Skeletal muscle satellite cell (primary cell): ENCODE measurements around the gene BCL11A.

Experiments used
- H3K27me3 ChIP-seq: 2 replicates; pipeline ENCODE4 v1.7.0; 2013; ENCODE audit warnings: low read length; ENCODE audit not compliant: control insufficient read depth, insufficient read depth
- H3K36me3 ChIP-seq: 2 replicates; pipeline ENCODE4 v1.7.0; 2013; ENCODE audit warnings: mild to moderate bottlenecking, control low read depth, low read length; ENCODE audit not compliant: insufficient read depth
- H3K4me1 ChIP-seq: 2 replicates; pipeline ENCODE4 v1.7.0; 2013; ENCODE audit warnings: low read length; ENCODE audit not compliant: control insufficient read depth, insufficient read depth
- H3K4me2 ChIP-seq: 2 replicates; pipeline ENCODE4 v1.7.0; 2013; ENCODE audit warnings: mild to moderate bottlenecking, low read length
- H3K4me3 ChIP-seq: 2 replicates; pipeline ENCODE4 v1.7.0; 2013; ENCODE audit warnings: low read length
- H3K9ac ChIP-seq: 2 replicates; pipeline ENCODE4 v1.7.0; 2013; ENCODE audit warnings: mild to moderate bottlenecking, low read depth, low read length, moderate library complexity
- H3K9me3 ChIP-seq: replicated peaks from 2 replicates; pipeline ENCODE4 v1.7.0; 2013; ENCODE audit warnings: mild to moderate bottlenecking, control low read depth, low read length

BCL11A gene

DNA sequence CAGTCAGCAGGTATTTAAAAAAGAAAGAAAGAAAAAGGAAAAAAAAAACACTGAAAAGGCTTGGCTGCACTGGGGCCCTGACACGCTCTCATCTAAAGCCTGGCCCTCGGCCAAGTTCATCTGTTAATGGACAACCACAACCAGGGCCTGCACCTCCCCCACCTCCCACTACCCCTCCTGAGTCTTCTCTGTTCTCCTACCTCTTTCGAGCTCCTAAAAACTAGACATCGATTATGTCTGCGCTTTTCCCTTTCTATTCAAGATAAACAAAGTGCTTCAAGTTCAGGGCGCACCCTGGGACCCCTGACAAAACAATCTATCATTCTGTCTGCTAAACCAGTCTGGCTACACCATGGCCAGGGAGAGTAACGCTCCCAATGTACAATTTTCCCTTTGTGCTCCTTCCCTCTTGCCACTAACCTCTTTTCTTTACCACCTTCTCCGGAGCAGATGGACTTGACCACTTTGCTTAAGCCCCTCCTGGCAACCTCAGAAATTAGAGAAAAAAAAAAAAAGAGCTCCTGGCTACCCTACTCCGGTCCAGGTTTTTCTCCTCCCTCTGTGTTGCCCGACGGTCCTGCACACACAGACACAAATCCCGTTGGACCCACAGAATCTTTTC lies 22.7 kb downstream of the BCL11A start:
- Histone ChIP-seq H3K36me3 (no peaks in the 10 kb centered on the region), H3K4me3 (no peak overlapping the region), H3K4me2 (no peak overlapping the region), H3K4me1 (no peaks in the 10 kb centered on the region), H3K9ac (no peak overlapping the region), H3K27me3 (no peaks in the 10 kb centered on the region), H3K9me3 (no peaks in the 10 kb centered on the region)

DNA sequence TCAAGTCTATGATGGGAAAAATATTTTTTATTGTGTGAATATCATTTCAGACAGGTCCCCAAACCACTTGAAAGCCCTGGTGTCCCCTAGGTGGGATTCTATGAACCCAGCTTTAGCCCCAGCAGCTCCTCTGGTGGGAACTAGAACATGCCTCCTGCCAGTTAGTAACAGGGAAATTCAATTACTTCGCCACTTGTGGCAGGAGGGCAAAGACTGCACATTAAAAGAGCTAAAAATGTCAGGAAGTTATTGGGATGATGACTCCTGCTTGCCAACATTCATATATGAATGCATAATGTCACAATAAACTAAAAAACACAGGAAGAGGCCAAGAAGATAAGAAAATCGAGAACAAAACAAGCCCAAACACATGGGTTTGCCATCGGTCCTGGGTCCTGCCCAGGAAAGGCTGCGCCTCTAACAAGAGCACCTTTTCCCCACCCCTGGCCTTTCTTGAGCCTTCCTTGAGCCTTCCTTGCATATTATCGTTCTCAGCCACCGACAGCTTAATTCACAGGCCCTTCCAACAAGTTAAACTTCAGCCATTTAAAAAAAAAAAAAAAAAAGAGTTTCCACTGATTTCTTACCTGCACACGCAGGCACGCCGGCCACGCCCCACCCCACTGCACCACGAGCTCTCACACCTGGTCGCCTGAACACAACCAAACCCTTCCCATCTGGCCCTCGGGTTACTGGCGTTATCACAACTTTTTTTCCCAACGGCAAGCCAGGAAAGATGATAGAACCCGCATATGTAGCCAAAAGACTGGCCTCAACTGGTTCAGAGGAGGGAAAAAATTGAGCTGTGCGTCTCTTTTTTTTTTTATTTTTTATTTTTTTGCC lies 23.4 kb downstream of the BCL11A start:
- H3K4me1 ChIP-seq = no peaks in the 10 kb centered on the region
- no peaks in the 10 kb centered on the region for H3K9me3 ChIP-seq
- H3K27me3 ChIP-seq = no peaks in the 10 kb centered on the region
- no peak overlapping the region for H3K4me3 ChIP-seq
- H3K9ac ChIP-seq = no peak overlapping the region
- H3K4me2 ChIP-seq = no peak overlapping the region
- H3K36me3 ChIP-seq = no peaks in the 10 kb centered on the region

DNA sequence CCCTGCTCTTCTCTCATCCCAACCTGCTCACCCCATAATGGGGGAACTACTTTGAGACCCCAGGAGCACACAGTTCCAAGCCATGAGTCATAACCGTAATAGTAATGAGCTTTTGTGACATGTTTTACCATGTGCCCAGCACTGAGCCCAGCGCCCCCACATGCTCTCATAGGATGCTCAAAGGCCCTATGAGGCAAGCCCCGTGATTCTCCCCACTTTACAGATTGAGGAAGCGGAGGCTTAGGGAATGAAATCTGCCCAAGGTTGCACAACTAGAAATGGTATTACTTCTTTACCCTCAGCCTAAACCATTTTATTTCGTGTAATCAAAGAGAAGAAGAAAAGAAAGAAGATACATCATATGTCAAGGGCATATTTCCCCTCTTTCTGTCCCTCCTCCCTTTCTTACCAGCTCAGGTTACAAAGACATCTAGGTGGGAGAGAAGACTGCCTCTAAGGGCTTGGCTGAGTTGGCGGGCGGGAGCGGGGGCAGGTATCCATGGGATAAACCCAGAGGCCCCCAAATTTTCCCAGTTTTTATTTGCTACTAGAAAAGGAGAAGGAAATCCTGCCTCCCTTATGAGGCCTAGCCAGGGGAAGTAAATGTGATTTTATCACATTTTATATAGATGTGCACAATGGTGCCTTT lies 24.2 kb downstream of the BCL11A start:
- no peaks in the 10 kb centered on the region for H3K9me3 ChIP-seq
- no peaks in the 10 kb centered on the region for H3K4me1 ChIP-seq
- no peak overlapping the region for H3K9ac ChIP-seq
- H3K27me3 ChIP-seq = no peaks in the 10 kb centered on the region
- H3K36me3 ChIP-seq = no peaks in the 10 kb centered on the region
- H3K4me2 ChIP-seq = no peak overlapping the region
- no peak overlapping the region for H3K4me3 ChIP-seq

GRCh38 chr2:60528281-60529020 lies 25.0 kb downstream of the BCL11A start:
- no peak overlapping the region for H3K9ac ChIP-seq
- no peak overlapping the region for H3K4me3 ChIP-seq
- no peaks in the 10 kb centered on the region for H3K36me3 ChIP-seq
- H3K9me3 ChIP-seq = no peaks in the 10 kb centered on the region
- H3K27me3 ChIP-seq = no peaks in the 10 kb centered on the region
- H3K4me1 ChIP-seq = no peaks in the 10 kb centered on the region
- H3K4me2 ChIP-seq = no peak overlapping the region

- no peak overlapping the region for H3K9ac ChIP-seq
- H3K27me3 ChIP-seq = no peaks in the 10 kb centered on the region
- no peaks in the 10 kb centered on the region for H3K4me1 ChIP-seq
- H3K4me2 ChIP-seq = no peak overlapping the region
- no peaks in the 10 kb centered on the region for H3K9me3 ChIP-seq
- no peak overlapping the region for H3K4me3 ChIP-seq
- H3K36me3 ChIP-seq = no peaks in the 10 kb centered on the region
Observed at GRCh38 chr2:60527762-60528161, 25.7 kb downstream of the BCL11A start.

DNA sequence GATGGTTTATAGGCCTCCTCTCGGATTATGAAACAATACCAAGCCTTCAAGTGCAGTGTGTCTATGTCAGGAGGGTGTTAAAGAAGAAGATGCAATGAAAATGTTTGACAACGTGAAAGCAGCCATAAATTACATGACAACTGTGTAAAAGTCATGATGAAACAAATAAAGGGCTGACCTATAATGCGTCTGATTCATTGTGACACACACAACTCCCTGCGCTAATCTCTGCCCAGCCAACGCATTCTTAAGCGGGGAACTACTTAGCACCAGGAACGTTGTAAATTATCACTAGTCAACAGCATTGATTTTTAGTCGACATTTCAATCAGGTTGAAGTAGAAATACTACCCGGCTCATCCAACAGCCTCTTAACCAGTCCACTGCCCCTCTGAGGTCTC lies 26.8 kb downstream of the BCL11A start:
- Histone ChIP-seq H3K4me1 (no peaks in the 10 kb centered on the region), H3K9me3 (no peaks in the 10 kb centered on the region), H3K4me3 (no peak overlapping the region), H3K9ac (no peak overlapping the region), H3K36me3 (no peaks in the 10 kb centered on the region), H3K4me2 (no peak overlapping the region), H3K27me3 (no peaks in the 10 kb centered on the region)

- no peaks in the 10 kb centered on the region for H3K4me1 ChIP-seq
- no peak overlapping the region for H3K4me2 ChIP-seq
- H3K36me3 ChIP-seq = no peaks in the 10 kb centered on the region
- H3K9me3 ChIP-seq = no peaks in the 10 kb centered on the region
- no peaks in the 10 kb centered on the region for H3K27me3 ChIP-seq
- no peak overlapping the region for H3K9ac ChIP-seq
- H3K4me3 ChIP-seq = no peak overlapping the region
Observed at GRCh38 chr2:60525899-60526298, 27.6 kb downstream of the BCL11A start.

DNA sequence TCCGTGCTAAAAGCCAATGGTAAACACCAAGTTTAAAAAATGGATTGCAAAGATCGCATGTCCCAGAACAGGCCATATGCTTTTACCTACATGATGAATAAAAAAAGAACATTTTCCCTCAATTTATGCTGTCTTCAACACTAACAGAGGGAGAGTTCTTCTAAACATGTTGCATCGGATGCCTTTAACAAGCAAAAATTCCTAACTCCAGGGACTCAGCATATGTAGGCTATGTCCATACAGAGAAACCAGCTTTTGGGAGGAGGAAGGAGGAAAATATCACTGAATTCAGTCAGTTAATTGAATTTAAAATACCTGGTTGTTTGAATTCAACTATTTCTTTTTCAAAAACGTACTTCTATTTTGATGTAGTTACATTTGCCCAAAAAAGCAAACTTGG lies 28.6 kb downstream of the BCL11A start:
- H3K36me3 ChIP-seq = no peaks in the 10 kb centered on the region
- no peaks in the 10 kb centered on the region for H3K4me1 ChIP-seq

DNA sequence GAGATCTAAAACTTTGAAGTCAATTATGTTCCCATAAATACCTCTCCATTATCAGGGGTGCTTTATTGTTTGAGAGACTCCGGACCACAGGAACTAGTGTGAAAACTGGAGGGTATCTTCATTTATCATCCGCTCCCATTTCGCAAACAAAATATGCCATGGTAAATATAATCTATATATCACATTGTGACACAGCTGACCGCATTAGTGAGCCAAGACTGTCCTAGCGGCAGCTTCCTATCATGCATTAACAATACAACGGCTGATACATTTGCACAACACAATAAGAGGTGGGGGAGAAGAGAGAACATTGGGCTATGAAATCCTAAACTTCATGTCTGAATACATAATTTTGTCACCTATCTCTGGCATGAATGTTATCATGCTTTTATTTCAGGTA lies 29.5 kb downstream of the BCL11A start:
- H3K4me2 ChIP-seq = no peak overlapping the region
- no peaks in the 10 kb centered on the region for H3K4me1 ChIP-seq
- no peaks in the 10 kb centered on the region for H3K36me3 ChIP-seq
- no peaks in the 10 kb centered on the region for H3K9me3 ChIP-seq
- H3K9ac ChIP-seq = no peak overlapping the region
- H3K27me3 ChIP-seq = no peaks in the 10 kb centered on the region
- no peak overlapping the region for H3K4me3 ChIP-seq

More for the DNA sequence above, 28.6 kb downstream of the BCL11A start:
- H3K4me2 ChIP-seq = no peak overlapping the region
- H3K4me3 ChIP-seq = no peak overlapping the region
- H3K27me3 ChIP-seq = no peaks in the 10 kb centered on the region
- no peaks in the 10 kb centered on the region for H3K9me3 ChIP-seq
- no peak overlapping the region for H3K9ac ChIP-seq

DNA sequence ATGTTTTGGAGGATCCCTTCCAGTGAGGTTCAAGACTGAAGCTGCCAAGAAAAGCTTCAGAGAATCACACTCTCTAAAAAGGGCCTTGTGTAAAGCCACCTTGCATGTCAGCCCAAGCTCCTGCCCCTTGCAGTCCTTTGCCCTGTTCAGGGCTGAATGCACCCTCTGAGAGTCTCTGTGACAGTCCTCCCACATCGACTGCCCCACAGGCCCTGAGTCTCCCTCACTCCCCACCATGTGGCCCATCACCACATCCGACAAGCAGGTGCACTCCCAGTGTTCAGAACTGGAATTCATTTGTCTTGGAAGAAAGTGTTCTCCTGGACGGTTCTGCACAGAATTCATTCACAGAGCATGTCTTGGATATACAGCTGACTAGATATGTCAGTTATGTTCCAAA lies 31.0 kb downstream of the BCL11A start:
- H3K4me2 ChIP-seq = no peak overlapping the region
- H3K9ac ChIP-seq = no peak overlapping the region
- no peaks in the 10 kb centered on the region for H3K36me3 ChIP-seq
- H3K4me3 ChIP-seq = no peak overlapping the region
- H3K4me1 ChIP-seq = no peaks in the 10 kb centered on the region
- no peaks in the 10 kb centered on the region for H3K27me3 ChIP-seq
- no peaks in the 10 kb centered on the region for H3K9me3 ChIP-seq

DNA sequence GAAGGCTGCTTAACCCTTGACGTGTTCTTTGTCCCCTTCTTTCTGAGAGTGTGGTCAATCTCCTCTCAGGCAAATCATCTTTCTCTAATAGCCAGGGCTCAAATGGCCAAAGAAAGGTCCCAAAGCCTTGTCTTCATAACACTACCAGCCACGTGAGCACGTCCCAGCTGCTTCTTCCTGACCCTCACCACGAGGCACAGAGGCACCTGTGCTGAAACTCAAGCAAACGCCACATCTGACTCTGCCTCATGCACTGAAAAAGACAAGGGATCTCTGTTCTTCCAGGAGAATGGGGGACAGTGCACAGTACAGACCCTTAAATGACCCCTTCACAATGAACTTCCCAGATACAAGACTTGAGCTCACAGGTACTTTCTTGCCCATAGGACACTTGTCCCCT lies 31.8 kb downstream of the BCL11A start:
- H3K4me3 ChIP-seq = no peak overlapping the region
- no peaks in the 10 kb centered on the region for H3K36me3 ChIP-seq
- H3K9ac ChIP-seq = no peak overlapping the region
- no peaks in the 10 kb centered on the region for H3K9me3 ChIP-seq
- no peaks in the 10 kb centered on the region for H3K27me3 ChIP-seq
- peaks cover 4% of the 10 kb centered on the region for H3K4me1 ChIP-seq
- H3K4me2 ChIP-seq = no peak overlapping the region
